Measurements from ENCODE around the gene CRADD.

GRCh38 chr12:93798279-93799151 lies 121.3 kb downstream of the CRADD start:
- no peak for TF ChIP-seq POLR2A (IDR thresholded peaks at IDR 0.05; ENCODE audit: low read depth, low read length)
- TF ChIP-seq POLR2AphosphoS5 (IDR thresholded peaks at IDR 0.05; ENCODE audit: low read depth, low read length), result no peak

Measured in GM12892 (cell line).